OCI-LY1 (cell line): ENCODE data around the gene SALL3.

ENCODE experiments used
- EZH2 ChIP-seq: fragments of 200-600 bp; sonication (generic), shearing (Covaris generic); IDR thresholded peaks from 2 replicates; pipeline ENCODE4 v1.8.0; 2017; ENCODE audit warnings: borderline replicate concordance, mixed run types, mild to moderate bottlenecking, antibody characterized with exemption, low read length, moderate library complexity, mixed read lengths
- TF ChIP-seq, protein P1 (sequence below): fragments of 200-600 bp; sonication (generic), shearing (Covaris generic); IDR thresholded peaks from 2 replicates; pipeline ENCODE4 v1.5.1; 2017; ENCODE audit warnings: mild to moderate bottlenecking, antibody characterized with exemption, low read length, moderate library complexity, mixed read lengths

DNA sequence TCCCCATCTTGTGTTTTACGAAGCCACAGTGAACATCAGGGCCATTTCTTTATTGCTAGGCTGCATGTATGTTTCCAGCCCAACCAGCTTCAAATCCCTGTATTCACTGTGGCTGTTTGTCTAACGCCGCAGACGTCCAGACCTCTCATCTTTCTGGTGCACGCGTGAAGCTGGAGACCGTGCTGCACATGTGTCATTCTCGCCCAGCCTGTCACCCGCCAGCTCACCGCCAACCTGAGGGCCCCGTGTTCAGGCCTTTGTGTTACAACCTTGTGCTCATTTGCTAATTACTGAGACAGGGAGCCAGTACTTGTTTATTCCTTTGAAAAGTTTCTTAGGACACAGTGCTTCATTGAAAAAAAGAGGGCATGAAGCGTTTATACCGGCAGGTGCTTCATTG, 21.4 kb downstream of the SALL3 start:
- TF ChIP-seq, protein P1, sequence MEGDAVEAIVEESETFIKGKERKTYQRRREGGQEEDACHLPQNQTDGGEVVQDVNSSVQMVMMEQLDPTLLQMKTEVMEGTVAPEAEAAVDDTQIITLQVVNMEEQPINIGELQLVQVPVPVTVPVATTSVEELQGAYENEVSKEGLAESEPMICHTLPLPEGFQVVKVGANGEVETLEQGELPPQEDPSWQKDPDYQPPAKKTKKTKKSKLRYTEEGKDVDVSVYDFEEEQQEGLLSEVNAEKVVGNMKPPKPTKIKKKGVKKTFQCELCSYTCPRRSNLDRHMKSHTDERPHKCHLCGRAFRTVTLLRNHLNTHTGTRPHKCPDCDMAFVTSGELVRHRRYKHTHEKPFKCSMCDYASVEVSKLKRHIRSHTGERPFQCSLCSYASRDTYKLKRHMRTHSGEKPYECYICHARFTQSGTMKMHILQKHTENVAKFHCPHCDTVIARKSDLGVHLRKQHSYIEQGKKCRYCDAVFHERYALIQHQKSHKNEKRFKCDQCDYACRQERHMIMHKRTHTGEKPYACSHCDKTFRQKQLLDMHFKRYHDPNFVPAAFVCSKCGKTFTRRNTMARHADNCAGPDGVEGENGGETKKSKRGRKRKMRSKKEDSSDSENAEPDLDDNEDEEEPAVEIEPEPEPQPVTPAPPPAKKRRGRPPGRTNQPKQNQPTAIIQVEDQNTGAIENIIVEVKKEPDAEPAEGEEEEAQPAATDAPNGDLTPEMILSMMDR = no peak
- TF ChIP-seq EZH2 = no peak
